HG02981 (cell line): ENCODE results near the gene OXSR1.
A peak's percentile ranks its signal among the peaks of the same experiment; 100 is the strongest.
"Not testable (repeated sequence)": the region's sequence is repeated elsewhere in the genome, so short reads cannot be mapped to it uniquely, and the experiment has no call there.

Experiments used
- ATAC-seq: cut with Tn5 transposase; IDR thresholded peaks from one replicate; pipeline ENCODE4 v1.9.1; 2021; ENCODE audit warnings: mild to moderate bottlenecking, moderate library complexity; ENCODE audit not compliant: unreplicated experiment

OXSR1 gene

DNA sequence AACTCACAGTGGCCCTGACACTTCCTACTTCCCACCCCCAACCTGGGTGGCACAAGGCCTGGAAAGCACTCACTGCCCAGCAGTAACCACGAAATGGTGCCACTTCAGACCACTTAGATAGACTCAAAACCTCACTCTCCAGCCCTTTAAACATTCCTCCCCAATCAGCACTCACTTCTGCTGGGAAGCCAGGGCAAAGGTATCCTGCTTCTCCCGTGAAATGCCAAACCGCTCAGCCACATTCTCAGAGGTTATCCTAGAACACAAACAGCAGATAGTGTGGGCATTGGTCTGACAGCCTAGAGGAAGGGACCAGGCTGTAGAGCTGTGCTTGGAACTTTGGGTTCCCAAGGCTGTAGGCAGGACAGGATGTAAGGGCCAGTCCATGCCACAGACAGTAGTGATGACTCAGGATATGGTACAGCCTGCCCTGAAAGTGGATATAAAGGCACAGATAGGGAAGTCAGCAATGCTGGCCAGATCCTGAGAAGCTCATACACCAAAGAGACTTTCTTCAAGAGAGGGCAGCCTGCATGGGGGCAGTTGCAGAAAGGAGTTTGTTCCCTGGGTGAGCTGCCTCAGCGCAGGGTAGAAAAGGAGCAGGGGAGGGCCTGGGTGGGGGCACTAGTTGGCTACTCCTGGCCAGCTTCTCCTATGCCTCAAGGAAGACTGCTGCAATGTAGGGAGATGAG is 37.6 kb upstream of the OXSR1 start:
- ATAC-seq, result no peak

DNA sequence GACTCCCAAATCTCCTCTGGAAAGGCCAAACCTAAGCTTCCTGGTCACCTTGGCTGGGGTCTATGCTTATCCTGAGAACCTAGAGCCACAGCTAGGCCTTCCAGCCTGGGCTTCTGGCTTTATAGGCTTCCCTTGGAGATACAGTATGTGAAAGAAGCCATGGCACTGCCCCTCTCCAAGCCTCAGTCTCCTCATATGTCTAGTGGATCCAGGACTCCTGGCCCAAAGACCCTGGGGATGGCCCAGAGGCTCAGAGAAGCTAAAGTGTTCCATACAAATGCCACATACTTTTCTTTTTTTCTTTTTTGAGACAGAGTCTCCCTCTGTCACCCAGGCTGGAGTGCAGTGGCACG is 37.1 kb upstream of the OXSR1 start:
- ATAC-seq, result no peak

DNA sequence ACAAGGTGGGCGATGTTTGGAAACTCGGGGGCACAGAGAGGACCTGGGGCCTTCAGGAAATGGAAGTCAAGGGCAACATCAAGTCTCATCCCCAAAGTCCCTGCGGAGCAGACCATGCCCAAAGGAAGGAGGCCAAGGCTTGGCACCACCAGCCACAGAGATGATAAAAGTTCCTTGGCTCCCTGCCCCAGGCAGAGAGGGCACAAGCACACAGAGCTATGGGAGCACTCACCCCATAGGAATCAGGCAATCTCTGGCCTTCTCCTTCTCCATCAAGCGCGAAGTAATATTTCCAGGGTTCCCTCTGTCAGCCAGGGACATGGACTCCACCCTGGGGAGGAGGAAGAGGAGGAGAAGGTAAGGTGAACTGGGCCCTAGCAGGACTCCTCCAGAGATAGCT is 36.3 kb upstream of the OXSR1 start:
- ATAC-seq, result no peak

DNA sequence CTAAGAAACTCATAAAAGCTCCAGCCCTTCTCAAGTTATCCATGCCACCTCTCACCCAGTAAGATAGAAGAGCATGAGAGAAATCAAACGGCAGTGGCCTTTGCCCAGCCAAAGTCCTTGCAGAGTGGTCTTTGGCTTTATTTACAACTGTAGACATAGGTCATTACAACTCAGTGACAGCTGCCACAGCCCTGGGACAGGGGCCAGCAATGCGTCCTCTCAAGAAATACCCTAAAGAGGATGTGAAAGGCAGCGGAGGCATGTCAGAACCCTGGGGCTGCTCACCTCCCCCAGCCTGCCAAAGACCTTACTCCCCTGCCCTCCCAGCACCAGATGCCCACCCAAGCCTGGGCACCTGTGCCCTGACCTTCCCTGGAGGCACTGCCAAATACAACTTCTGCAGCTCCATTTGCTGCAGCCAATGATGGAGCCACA is 34.7 kb upstream of the OXSR1 start:
- ATAC-seq, result no peak

DNA sequence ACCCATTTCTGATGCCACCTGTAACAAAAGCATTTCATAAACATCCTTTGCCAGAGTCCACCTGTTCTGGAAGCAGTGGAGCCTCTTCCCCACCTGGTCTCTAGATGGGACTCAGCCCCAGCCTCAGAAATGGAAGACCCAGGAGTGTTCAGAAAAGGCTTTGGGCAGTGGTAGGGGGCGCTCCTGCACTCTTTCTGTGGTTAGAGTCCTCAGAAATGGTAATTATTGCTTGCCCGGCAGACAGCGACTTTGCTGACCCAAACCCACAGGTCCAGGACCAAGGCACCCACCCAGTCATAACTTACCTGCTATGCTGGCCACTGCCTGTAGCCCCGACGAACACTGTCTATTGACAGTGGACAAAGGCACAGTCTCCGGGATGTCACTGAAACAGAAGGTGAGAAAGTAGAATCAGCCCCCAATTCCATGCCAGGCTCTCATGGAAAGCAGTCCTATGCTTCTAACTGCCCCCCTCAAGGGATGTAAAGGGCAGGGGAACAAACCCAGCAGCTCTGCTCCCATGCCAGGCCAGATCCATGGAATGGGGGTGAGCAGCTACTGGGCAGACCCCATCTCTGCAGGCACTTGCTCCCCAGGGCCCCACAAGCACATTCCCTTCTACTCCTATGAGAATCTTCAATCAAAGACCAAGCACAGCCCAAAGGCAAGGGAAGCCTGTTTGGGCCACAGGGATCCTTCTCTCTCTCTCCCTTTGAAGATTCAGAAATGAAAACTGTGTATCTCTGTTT is 33.5 kb upstream of the OXSR1 start:
- ATAC-seq, result no peak

DNA sequence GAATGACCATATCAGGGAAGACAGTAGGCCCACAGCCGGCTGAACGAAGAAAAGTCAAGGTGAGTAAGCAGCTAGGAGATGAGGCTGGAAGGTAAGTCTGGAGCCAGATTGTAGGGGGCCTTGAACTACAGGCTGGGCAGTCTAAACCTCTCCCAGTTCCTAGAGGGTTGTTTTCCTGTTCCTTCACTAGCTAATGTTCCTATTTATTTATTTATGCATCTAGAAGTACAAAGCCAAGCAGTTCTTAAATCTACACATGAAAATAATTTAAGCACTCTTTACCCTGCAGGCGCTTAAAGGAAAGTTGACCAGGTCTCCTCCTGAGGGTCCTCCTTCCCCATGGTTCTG is 32.2 kb upstream of the OXSR1 start:
- no peak for ATAC-seq

DNA sequence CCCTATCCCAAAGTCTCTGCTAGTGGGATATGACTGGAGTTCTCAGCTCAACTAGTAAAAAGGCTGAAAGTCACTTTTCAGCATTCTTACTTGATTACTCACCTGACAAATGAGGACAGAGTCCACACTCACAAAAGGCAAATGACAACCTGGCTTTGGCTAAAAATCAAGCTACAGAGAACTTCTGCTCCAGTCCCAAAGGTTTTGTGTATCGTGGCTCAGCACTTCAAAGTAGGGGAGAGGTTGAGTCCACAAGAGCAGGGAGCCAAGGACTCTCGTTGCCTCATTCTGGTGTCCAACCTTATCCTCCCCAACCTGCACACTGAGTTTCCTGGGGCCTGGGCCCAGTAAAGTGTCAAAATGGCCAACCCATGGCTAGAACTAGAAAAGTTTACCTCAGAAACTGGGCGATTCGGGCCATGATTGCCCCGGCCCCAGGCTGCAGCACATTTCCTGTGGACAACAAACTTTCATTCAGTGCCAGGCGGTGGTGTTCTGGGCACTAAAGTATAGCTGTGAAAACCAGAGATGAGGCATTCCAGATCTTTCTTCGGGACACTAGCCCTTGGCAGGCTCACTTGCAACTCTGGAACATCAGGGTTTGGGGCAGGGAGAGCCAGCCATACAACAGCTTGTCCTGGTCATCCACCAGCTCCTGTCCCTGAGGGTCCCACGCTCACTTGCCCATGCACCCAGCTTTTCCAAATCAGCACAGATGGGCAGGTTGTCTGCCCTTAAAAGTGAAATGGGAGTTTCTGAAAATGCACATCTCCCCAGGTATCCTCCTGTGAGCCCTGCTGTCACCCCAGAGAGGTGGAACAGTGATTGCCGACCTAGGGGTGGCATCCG is 31.6 kb upstream of the OXSR1 start:
- ATAC-seq, result no peak

DNA sequence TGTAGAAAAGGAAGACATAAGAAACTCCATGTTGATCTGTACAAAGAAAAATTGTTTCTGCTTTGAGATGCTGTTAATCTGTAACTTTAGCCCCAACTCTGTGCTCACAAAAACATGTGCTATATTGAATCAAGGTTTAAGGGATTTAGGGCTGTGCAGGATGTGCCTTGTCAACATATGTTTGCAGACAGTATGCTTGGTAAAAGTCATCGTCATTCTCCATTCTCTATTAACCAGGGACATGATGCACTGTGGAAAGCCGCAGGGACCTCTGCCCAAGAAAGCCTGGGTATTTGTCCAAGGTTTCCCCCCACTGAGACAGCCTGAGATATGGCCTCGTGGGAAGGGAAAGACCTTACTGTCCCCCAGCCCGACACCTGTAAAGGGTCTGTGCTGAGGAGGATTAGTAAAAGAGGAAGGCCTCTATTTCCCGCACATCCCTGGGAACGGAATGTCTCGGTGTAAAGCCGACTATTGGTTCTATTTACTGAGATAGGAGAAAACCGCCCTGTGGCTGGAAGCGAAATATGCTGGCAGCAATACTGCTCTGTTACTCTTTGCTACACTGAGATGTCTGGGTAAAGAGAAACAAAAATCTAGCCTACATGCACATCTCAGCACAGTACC is 30.7 kb upstream of the OXSR1 start:
- not testable (repeated sequence) for ATAC-seq

DNA sequence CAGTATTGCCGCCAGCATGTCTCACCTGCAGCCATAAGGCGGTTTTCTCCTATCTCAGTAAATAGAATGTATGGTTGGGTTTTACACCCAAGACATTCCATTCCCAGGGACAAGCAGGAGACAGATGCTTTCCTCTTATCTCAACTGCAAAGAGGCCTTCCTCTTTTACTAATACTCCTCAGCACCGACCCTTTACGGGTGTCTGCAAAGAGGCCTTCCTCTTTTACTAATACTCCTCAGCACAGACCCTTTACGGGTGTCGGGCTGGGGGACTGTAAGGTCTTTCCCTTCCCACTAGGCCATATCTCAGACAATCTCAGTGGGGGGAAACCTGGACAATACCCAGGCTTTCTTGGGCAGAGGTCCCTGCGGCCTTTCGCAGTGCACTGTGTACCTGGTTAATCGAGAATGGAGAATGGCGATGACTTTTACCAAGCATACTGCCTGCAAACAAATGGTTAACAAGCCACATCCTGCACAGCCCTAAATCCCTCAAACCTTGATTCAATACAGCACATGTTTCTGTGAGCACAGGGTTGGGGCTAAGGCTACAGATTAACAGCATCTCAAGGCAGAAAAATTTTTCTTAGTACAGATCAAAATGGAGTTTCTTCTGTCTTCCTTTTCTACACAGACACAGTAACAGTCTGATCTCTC is 29.6 kb upstream of the OXSR1 start:
- not testable (repeated sequence) for ATAC-seq

DNA sequence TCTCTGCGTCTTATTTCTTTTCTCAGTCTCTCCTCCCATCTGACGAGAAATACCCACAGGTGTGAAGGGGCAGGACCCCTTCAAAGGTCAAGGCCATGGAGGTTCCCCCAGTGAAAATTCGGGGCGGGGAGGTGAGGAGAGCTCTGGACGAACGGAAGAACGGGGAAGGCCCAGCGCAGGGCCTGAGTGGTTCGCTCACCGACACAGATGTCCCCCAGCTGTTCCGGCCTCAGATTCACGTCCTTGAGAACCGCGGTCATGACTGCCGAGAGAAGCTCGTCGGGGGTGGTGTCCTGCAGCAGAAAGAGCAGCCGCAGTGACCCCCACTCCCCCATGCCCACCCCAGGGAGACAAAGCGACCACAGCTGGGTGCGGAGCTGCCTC is 29.0 kb upstream of the OXSR1 start:
- no peak for ATAC-seq

DNA sequence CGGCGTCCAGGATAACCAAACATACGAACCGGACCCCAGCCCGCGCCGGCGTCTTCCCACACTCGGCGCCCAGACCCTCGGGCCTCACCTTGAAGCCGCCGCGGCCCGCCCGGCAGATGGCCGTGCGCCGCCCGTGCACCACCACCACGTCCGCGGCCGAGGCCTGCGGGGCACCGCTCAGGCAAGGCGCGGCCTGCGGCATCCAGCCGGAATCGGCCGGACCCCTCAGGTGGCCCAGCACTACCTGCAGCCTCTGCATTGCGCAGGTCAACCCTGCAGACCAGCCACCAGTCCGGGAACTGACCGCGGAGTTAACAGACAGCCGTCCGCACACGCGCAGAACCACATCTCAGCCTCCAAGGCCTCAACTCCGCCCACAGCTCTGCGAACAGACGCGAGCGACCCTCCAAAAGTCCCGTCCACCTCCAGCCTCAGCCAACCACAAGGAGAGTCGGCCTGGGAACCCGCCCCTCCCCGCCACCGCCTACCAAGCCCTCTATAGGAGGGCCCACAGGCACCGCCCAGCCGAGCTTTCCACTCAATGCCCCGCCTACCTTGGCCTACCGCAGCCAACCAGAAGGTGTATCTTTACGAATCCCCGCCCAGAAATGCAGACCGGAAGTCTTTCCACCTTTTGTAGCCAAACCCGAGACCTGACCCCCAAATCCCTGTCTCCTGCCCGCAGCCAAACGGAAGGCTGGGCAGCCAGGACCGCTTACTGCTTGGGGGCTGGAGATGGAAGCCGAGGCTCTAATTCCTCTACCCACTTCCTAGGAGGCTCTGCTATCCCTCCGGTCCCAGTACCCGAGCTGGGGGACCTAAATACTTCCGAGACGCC is 28.3 kb upstream of the OXSR1 start, which contains the start of gene ACAA1:
TSS of gene ACAA1 (minus strand) at position 351 of the 838 bp plus-strand sequence. CDS start at position 259, 92 bp downstream.
- ATAC-seq, result peak; percentile 92

DNA sequence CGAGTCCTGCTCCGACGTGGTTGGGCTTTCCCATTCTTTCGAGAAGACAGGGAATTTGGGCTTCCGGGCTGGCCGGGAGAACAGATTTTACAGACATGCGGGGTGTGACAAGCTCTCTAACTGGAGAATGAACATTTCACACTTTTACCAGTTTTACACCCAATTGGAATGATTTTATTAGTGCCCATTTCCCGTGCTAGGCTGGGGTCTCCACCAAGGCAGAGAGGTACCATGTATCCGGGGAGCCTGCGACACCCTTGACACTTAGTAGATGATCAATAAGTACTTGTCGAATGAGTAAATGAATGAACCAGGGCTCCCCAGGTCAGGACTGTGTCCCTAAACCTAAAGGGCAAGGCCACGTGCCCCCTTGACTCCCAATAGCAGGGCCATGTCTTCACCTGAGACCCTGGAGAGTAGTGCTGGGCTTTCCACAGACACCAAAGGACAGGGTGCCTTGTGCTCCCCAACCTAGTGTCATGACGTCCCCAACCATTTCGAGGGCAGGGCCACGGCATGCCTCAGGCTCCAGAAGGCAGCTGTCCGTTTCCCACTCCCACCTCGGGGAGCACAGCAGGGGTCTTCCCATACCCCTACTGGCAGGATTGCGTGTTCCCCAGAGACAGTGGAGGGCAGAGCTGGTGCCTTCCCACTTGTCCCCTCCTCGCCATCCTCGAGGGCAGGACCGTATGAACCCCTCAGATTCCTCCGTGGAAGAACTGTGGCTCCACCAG is 27.6 kb upstream of the OXSR1 start:
- ATAC-seq, result no peak

DNA sequence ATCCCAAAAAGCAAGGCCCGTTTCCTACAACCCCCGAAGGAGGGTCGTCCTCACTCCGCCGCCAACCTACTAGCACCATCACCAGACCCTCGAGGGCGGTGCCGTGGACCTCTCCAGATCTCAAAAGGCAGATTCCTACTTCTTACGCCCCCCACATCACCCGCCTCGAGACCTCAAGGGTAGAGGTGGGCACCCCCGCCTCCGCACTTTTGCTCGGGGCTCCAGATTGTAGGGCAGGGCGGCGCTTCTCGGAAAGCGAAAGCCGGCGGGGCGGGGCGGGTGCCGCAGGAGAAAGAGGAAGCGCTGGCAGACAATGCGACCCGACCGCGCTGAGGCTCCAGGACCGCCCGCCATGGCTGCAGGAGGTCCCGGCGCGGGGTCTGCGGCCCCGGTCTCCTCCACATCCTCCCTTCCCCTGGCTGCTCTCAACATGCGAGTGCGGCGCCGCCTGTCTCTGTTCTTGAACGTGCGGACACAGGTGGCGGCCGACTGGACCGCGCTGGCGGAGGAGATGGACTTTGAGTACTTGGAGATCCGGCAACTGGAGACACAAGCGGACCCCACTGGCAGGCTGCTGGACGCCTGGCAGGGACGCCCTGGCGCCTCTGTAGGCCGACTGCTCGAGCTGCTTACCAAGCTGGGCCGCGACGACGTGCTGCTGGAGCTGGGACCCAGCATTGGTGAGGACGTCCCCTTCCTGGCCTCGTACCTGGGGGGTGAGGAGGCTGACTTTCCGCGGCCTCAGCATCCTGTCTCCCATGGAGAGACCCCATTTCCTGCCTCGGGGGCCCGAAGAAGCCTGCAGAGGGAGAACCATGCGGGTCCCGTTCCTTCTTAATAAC is 26.8 kb upstream of the OXSR1 start, which contains the start of gene MYD88:
TSS of gene MYD88 (plus strand) at position 313 of the 842 bp plus-strand sequence. CDS start at position 353, 40 bp downstream.
- peak; percentile 37 for ATAC-seq

DNA sequence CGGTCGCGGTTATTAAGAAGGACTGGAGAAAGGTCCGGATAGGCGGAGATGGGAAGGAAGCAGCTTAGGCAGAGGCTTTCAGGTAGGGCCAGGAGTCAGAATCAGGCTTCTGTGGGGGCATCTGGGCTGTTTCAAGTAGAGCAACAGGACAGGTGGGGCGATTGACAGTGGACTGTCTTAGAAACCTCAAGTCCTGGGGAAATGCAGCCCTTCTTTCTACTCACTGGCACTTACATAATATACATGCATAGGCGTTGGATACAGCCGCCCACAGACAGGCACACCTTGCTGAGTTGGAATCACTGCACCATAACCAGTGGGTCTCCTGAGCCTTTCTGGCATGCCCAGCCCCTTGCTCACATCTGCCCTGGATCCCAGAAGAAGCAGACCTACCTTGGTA is 26.1 kb upstream of the OXSR1 start:
- no peak for ATAC-seq

DNA sequence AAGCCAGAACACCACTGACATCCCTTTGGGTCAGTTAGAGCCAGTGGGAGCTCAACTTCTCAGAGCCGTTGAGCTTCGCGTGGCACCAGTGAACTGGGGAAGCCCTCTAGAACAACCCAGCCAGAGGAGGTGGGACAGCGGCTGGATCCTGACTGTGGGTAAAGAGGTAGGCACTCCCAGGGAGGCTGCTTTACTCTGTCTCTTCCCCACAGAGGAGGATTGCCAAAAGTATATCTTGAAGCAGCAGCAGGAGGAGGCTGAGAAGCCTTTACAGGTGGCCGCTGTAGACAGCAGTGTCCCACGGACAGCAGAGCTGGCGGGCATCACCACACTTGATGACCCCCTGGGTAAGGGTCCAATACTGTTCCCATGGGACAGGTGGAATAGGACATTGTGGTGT is 25.7 kb upstream of the OXSR1 start:
- ATAC-seq, result no peak

DNA sequence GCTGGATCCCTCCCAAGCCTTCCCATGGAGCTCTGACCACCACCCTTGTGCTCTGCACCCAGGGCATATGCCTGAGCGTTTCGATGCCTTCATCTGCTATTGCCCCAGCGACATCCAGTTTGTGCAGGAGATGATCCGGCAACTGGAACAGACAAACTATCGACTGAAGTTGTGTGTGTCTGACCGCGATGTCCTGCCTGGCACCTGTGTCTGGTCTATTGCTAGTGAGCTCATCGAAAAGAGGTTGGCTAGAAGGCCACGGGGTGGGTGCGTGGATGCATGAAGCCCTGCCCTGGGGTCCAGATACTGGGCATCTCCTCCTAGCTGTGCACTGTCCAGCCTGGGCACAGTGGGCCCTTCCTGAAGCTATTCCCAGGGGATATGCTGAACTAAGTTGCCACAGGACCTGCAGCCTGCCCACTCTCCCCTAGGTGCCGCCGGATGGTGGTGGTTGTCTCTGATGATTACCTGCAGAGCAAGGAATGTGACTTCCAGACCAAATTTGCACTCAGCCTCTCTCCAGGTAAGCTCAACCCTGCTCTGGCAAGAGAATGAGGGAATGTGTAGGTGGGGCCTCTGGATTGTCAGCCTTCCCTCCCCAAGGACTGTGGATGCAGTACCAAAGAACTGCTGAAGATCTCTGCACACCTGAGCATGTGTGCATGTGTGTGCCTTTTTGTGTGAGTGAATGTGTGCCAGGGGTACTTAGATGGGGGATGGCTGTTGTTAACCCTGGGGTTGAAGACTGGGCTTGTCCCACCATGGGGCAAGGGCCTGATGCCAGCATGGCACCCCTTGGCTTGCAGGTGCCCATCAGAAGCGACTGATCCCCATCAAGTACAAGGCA is 24.8 kb upstream of the OXSR1 start:
- no peak for ATAC-seq
